Kidney (tissue), 14 donors: ENCODE measurements around the gene CEP126. TPM values are rescaled to one million over a fixed set of nuclear protein-coding genes. Genes with fewer than 3 reads are reported as not detected.

Experiments
- DNase-seq, 5 donors: peaks; one replicate each; pipeline ENCODE4 v3.0.0-alpha.2; 2013 to 2020
- FAIRE-seq: peaks from 2 replicates; lab custom pipeline; 2012; peaks lifted over from hg19 to GRCh38; lab: Jason Lieb, UNC
- H3K27ac ChIP-seq, 2 donors: one replicate each; pipeline ENCODE4 v1.7.0; 2013; ENCODE audit warnings: low read depth in 2 of 2, low read length in 2 of 2, inconsistent platforms in 1 of 2
- H3K27me3 ChIP-seq: one replicate; pipeline ENCODE4 v1.7.1; 2013; ENCODE audit warnings: low read length, inconsistent platforms; ENCODE audit not compliant: control insufficient read depth, insufficient read depth
- H3K36me3 ChIP-seq, 3 donors: one replicate each; pipeline versions ENCODE4 v1.7.0 to v1.7.1; 2013; ENCODE audit warnings: low read length in 3 of 3, control low read depth in 1 of 3, inconsistent platforms in 1 of 3; ENCODE audit not compliant: insufficient read depth in 3 of 3, control insufficient read depth in 2 of 3
- H3K4me1 ChIP-seq, 3 donors: one replicate each; pipeline versions ENCODE4 v1.7.0 to v1.7.1; 2013; ENCODE audit warnings: low read length in 3 of 3, inconsistent platforms in 1 of 3, low read depth in 1 of 3; ENCODE audit not compliant: control insufficient read depth in 2 of 3, insufficient read depth in 2 of 3
- H3K4me3 ChIP-seq, 3 donors: one replicate each; pipeline versions ENCODE4 v1.7.0 to v1.8.1; 2013; ENCODE audit warnings: low read length in 3 of 3, control low read depth in 1 of 3, inconsistent platforms in 1 of 3
- H3K9ac ChIP-seq, 3 donors: one replicate each; pipeline versions ENCODE4 v1.7.0 to v1.7.1; 2013; ENCODE audit warnings: low read length in 3 of 3, control low read depth in 1 of 3, inconsistent platforms in 1 of 3
- H3K9me3 ChIP-seq, 3 donors: one replicate each; pipeline versions ENCODE4 v1.7.0 to v1.7.1; 2013; ENCODE audit warnings: low read length in 3 of 3, control low read depth in 1 of 3, inconsistent platforms in 1 of 3; ENCODE audit not compliant: control insufficient read depth in 2 of 3, insufficient read depth in 1 of 3
- intact Hi-C: fragments of 100-400 bp; cut with DNase I; formaldehyde crosslinking; loops from one replicate; pipeline ENCODE4 v1.11.1; 2022
- polyA plus RNA-seq: library from polyadenylated mRNA; stranded (reverse); fragments of 350-450 nt; fragmentation: Illumina TruSeq; extraction: RNeasy Lipid Tissue Mini Kit (QIAGEN cat#74804); gene quantifications from one replicate; pipeline ENCODE4 v1.2.3, GENCODE V29; 2014; ENCODE audit warnings: low read depth, low replicate concordance; ENCODE audit not compliant: insufficient read depth
- total RNA-seq: library from RNA; stranded (reverse); fragmentation: NEBNext Ultra II Directional; extraction: Animal tissue kit (Norgen Biotek cat#: 25700); gene quantifications from one replicate; pipeline ENCODE4 v1.2.1, GENCODE V29; 2021
- TF ChIP-seq, protein P1 (sequence below): IDR thresholded peaks from 3 replicates; pipeline ENCODE4 v1.5.1; 2012; ENCODE audit warnings: mild to moderate bottlenecking, moderate library complexity, borderline replicate concordance; ENCODE audit not compliant: insufficient read depth; ENCODE audit errors: extremely low read depth
- donor health status: control.
- donor health status: control.
- donor health status: control.
- donor health status: control.
- donor health status: control.
- donor health status: DM: yes; HTN: yes; CAD: no.
- donor health status: Normal renal cell carcinoma (clear cell type).

Gene CEP126
- total and polyA plus RNA-seq, 2 donors from 2014 or later, result 5.1 to 5.3 TPM

- no peak overlapping the region for H3K27ac ChIP-seq
- H3K4me1 ChIP-seq, result no peaks in the 10 kb centered on the region
- H3K36me3 ChIP-seq, result no peaks in the 10 kb centered on the region
- no peak overlapping the region for H3K9ac ChIP-seq
- DNase-seq, result no peak
- no peaks in the 10 kb centered on the region for H3K27me3 ChIP-seq
- H3K9me3 ChIP-seq, result no peaks in the 10 kb centered on the region
- peak; percentile 38 for FAIRE-seq
- H3K4me3 ChIP-seq, result no peak overlapping the region
- TF ChIP-seq, protein P1, sequence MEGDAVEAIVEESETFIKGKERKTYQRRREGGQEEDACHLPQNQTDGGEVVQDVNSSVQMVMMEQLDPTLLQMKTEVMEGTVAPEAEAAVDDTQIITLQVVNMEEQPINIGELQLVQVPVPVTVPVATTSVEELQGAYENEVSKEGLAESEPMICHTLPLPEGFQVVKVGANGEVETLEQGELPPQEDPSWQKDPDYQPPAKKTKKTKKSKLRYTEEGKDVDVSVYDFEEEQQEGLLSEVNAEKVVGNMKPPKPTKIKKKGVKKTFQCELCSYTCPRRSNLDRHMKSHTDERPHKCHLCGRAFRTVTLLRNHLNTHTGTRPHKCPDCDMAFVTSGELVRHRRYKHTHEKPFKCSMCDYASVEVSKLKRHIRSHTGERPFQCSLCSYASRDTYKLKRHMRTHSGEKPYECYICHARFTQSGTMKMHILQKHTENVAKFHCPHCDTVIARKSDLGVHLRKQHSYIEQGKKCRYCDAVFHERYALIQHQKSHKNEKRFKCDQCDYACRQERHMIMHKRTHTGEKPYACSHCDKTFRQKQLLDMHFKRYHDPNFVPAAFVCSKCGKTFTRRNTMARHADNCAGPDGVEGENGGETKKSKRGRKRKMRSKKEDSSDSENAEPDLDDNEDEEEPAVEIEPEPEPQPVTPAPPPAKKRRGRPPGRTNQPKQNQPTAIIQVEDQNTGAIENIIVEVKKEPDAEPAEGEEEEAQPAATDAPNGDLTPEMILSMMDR, result no peak
- intact Hi-C loops, result no loop called here
Observed at GRCh38 chr11:101920992-101921391, 6.2 kb downstream of the CEP126 start.

GRCh38 chr11:101923554-101923953, 8.7 kb downstream of the CEP126 start:
- H3K27ac ChIP-seq, result no peak overlapping the region
- TF ChIP-seq, protein P1, result no peak
- DNase-seq (no peak), FAIRE-seq (no peak)
- no peaks in the 10 kb centered on the region for H3K9me3 ChIP-seq
- no peaks in the 10 kb centered on the region for H3K4me1 ChIP-seq
- H3K4me3 ChIP-seq, result no peak overlapping the region
- no peaks in the 10 kb centered on the region for H3K27me3 ChIP-seq
- H3K9ac ChIP-seq, result no peak overlapping the region
- H3K36me3 ChIP-seq, result no peaks in the 10 kb centered on the region
- intact Hi-C loops, result no loop called here

- no peaks in the 10 kb centered on the region for H3K4me1 ChIP-seq
- DNase-seq (no peak), FAIRE-seq (no peak)
- H3K4me3 ChIP-seq, result no peak overlapping the region
- no peak overlapping the region for H3K9ac ChIP-seq
- H3K36me3 ChIP-seq, result no peaks in the 10 kb centered on the region
- H3K27ac ChIP-seq, result no peak overlapping the region
- TF ChIP-seq, protein P1, result no peak
- intact Hi-C loops, result no loop called here
- H3K27me3 ChIP-seq, result no peaks in the 10 kb centered on the region
- H3K9me3 ChIP-seq, result no peaks in the 10 kb centered on the region
Observed at GRCh38 chr11:101929294-101929915, 14.6 kb downstream of the CEP126 start.

DNA sequence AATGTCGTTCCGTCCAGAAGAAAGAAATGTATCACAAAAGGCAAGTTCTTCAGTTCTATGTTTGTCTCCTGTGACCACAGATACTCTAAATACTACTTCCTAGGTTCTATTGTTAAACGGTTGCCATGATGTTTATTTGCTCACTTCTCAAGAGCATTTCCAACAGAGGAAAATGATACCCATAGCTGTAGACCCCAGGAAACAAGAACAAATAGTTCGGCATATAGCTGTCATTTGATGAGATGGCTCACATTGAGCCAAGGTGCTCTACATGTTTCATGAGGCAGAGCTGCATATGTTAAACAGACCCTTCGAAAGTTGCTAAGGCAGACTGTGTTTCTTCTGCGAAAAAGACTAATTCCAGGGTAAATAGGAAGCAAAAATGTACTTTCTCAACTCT, 16.9 kb downstream of the CEP126 start:
- no peaks in the 10 kb centered on the region for H3K9me3 ChIP-seq
- DNase-seq (no peak), FAIRE-seq (no peak)
- no peak overlapping the region for H3K27ac ChIP-seq
- TF ChIP-seq, protein P1, result no peak
- H3K36me3 ChIP-seq, result no peaks in the 10 kb centered on the region
- no peaks in the 10 kb centered on the region for H3K4me1 ChIP-seq
- H3K4me3 ChIP-seq, result no peak overlapping the region
- intact Hi-C loops, result no loop called here
- H3K27me3 ChIP-seq, result no peaks in the 10 kb centered on the region
- H3K9ac ChIP-seq, result no peak overlapping the region
